ENCODE results near the gene CREBBP. TPM values are rescaled to one million over a fixed set of nuclear protein-coding genes. Genes with fewer than 3 reads are reported as not detected.

CREBBP gene
- total and polyA plus RNA-seq, 2 donors (not counting 3 experiments of a cell fraction or from before 2014, with no cell fraction given): 13.8 to 72.7 TPM

- H3K4me3 ChIP-seq (replicated peaks in 1 of 3; ENCODE audit: insufficient read depth in 1 of 3, low read depth in 1 of 3, low read length in 3 of 3): no peak overlapping the region
- no peak overlapping the region for H3K9ac ChIP-seq (replicated peaks; ENCODE audit: extremely low read depth, insufficient read depth, low read length)
- no peaks in the 10 kb centered on the region for H4K20me1 ChIP-seq (replicated peaks; ENCODE audit: control insufficient read depth, extremely low read depth, insufficient read depth, low read length)
- no peaks in the 10 kb centered on the region for H3K9me3 ChIP-seq (replicated peaks; ENCODE audit: control insufficient read depth, insufficient read depth, low read length)
- H3K27ac ChIP-seq (ENCODE audit: insufficient read depth, low read depth, low read length): no peak overlapping the region
- POLR2A ChIA-PET: no interaction called here
- no peak for TF ChIP-seq MYC (IDR thresholded peaks at IDR 0.05; ENCODE audit: low read depth, low read length)
- H3K9me1 ChIP-seq (replicated peaks; ENCODE audit: control insufficient read depth, extremely low read depth, insufficient read depth, low read length): no peaks in the 10 kb centered on the region
- peaks cover 14 to 65% of the 10 kb centered on the region in 2 experiments for H3K36me3 ChIP-seq (ENCODE audit: control insufficient read depth in 2 of 2, extremely low read depth in 1 of 2, insufficient read depth in 2 of 2, low read length in 2 of 2)
- DNase-seq (ENCODE audit: low read depth, low spot score): no peak
- no TSS peak for BruUV-seq (replicated peaks)
- H3K27me3 ChIP-seq (ENCODE audit: control insufficient read depth in 2 of 2, insufficient read depth in 2 of 2, low read length in 2 of 2): no peaks in the 10 kb centered on the region
- H2AFZ ChIP-seq (ENCODE audit: low read depth, low read length): no peak overlapping the region
- FAIRE-seq: no peak
- CTCF ChIA-PET: no interaction called here
- H3K4me2 ChIP-seq (ENCODE audit: insufficient read depth, low read length): no peak overlapping the region
- no peaks in the 10 kb centered on the region for H3K4me1 ChIP-seq (ENCODE audit: control insufficient read depth, extremely low read depth, insufficient read depth, low read length)
- dilution Hi-C loops (cut with MboI; ENCODE audit: extremely low pct_ligation_motif_present, low sequenced_read_pairs): no loop called here
- no peaks in the 10 kb centered on the region for H3K79me2 ChIP-seq (ENCODE audit: control insufficient read depth, insufficient read depth, low read length)
- intact Hi-C loops (cut with micrococcal nuclease): no loop called here
These were observed 145.0 kb downstream of the CREBBP start for GRCh38 chr16:3735541-3735940.

GRCh38 chr16:3734758-3735221, 145.7 kb downstream of the CREBBP start:
- Histone ChIP-seq H3K27me3 (ENCODE audit: control insufficient read depth in 2 of 2, insufficient read depth in 2 of 2, low read length in 2 of 2) (no peaks in the 10 kb centered on the region), H3K9me1 (replicated peaks; ENCODE audit: control insufficient read depth, extremely low read depth, insufficient read depth, low read length) (no peaks in the 10 kb centered on the region), H3K27ac (ENCODE audit: insufficient read depth, low read depth, low read length) (no peak overlapping the region), H2AFZ (ENCODE audit: low read depth, low read length) (no peak overlapping the region), H3K79me2 (ENCODE audit: control insufficient read depth, insufficient read depth, low read length) (no peaks in the 10 kb centered on the region), H3K9me3 (replicated peaks; ENCODE audit: control insufficient read depth, insufficient read depth, low read length) (no peaks in the 10 kb centered on the region), H3K4me1 (ENCODE audit: control insufficient read depth, extremely low read depth, insufficient read depth, low read length) (no peaks in the 10 kb centered on the region), H3K9ac (replicated peaks; ENCODE audit: extremely low read depth, insufficient read depth, low read length) (no peak overlapping the region), H3K4me2 (ENCODE audit: insufficient read depth, low read length) (no peak overlapping the region), H4K20me1 (replicated peaks; ENCODE audit: control insufficient read depth, extremely low read depth, insufficient read depth, low read length) (no peaks in the 10 kb centered on the region), H3K36me3 (ENCODE audit: control insufficient read depth in 2 of 2, extremely low read depth in 1 of 2, insufficient read depth in 2 of 2, low read length in 2 of 2) (peaks cover 16 to 68% of the 10 kb centered on the region in 2 experiments), H3K4me3 (replicated peaks in 1 of 3; ENCODE audit: insufficient read depth in 1 of 3, low read depth in 1 of 3, low read length in 3 of 3) (no peak overlapping the region)
- DNase-seq (ENCODE audit: low read depth, low spot score): no peak
- TF ChIP-seq GATA2 (IDR thresholded peaks at IDR 0.05; ENCODE audit: insufficient read depth, insufficient read length, low read depth, low read length) (no peak), POLR2A (IDR thresholded peaks at IDR 0.05; ENCODE audit: low read depth, low read length) (no peak), FOS (IDR thresholded peaks at IDR 0.05; ENCODE audit: borderline replicate concordance, insufficient read depth, low read length) (no peak)
- dilution Hi-C loops (cut with MboI; ENCODE audit: extremely low pct_ligation_motif_present, low sequenced_read_pairs) (no loop called here), intact Hi-C loops (cut with micrococcal nuclease) (no loop called here)
- CTCF ChIA-PET: interaction anchor here (1.1 kb wide), 1 partner anchor 37 kb away, joined by 3 read pairs; no protein-coding TSS in a partner anchor
- POLR2A ChIA-PET: no interaction called here
- FAIRE-seq: no peak
- no TSS peak for BruUV-seq (replicated peaks)

Data from endothelial cell of umbilical vein (primary cell).